ENCODE measurements around the gene CSNK2B.
A peak's percentile ranks its signal among the peaks of the same experiment; 100 is the strongest.

The CSNK2B gene

DNA sequence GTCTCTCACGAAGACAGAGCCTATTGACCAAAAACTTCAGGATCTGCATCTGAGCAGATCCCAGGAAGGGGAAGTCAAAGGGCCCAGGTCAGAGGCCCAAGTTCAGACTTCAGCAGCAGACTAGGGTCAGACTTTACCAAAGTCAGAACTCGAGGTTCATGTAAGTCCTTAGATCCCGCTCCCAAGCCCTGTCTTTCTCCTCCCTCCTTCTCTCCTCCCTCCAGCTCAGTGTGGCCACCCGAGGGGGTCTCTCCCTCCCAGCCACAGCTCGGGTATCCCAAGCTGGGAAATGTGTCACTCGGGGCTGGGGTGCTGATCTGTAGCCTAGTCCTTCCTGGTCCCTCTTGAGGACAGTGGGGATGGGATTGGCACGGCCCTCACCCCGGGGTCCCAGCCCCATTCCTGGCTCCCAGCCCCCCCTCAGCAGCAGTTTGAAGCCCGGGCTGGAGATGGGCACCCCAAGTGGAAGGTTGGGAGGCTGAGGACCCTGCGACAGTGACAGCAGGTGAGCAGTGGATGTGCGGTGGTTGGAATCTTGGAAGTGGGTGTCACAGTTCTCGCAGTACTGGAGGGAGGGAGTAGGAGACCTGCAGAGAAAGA, 3.7 kb upstream of the CSNK2B start:
- DNase-seq = no peak

GRCh38 chr6:31663126-31663960, 2.5 kb upstream of the CSNK2B start:
- no peak for DNase-seq

- peak; percentile 29 for DNase-seq
Measured at GRCh38 chr6:31663961-31664789, 1.7 kb upstream of the CSNK2B start.

GRCh38 chr6:31664790-31665500, 935 bp upstream of the CSNK2B start, which contains the start of gene GPANK1:
Gene GPANK1 (minus strand): TSS chr6:31664997. CDS start chr6:31664478, 519 bp downstream.
- DNase-seq = peak; percentile 96

GRCh38 chr6:31666337-31666965, 571 bp downstream of the CSNK2B start:
- DNase-seq = no peak

GRCh38 chr6:31669676-31670075, 3.8 kb downstream of the CSNK2B start, which contains the start of gene LY6G5B:
Gene LY6G5B (plus strand): TSS chr6:31669976. CDS start chr6:31670951, 975 bp downstream.
- DNase-seq = no peak

- no peak for DNase-seq
Measured at GRCh38 chr6:31676322-31676903, 10.5 kb downstream of the CSNK2B start.

- DNase-seq = no peak
Measured at GRCh38 chr6:31676904-31677303, 11.0 kb downstream of the CSNK2B start.

DNA sequence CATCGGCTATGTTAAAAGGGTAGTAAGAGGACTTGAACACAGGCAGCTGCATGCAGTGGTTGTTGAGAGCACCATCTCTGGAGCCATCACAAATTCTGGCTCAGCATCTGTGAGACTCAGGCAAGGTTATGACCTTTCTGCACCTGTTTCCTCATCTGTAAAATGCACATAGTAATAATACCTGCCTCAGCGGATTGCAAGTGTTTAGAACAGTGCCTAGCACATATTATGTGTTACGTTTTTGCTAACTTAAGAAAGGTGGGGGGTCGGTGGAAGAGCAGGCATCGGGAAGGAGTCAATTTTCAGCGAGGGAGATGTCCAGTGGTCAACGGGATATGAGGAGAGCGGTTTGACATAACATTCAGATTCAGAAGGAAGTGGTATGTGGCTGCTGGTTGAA, 12.1 kb downstream of the CSNK2B start:
- DNase-seq = no peak

DNA sequence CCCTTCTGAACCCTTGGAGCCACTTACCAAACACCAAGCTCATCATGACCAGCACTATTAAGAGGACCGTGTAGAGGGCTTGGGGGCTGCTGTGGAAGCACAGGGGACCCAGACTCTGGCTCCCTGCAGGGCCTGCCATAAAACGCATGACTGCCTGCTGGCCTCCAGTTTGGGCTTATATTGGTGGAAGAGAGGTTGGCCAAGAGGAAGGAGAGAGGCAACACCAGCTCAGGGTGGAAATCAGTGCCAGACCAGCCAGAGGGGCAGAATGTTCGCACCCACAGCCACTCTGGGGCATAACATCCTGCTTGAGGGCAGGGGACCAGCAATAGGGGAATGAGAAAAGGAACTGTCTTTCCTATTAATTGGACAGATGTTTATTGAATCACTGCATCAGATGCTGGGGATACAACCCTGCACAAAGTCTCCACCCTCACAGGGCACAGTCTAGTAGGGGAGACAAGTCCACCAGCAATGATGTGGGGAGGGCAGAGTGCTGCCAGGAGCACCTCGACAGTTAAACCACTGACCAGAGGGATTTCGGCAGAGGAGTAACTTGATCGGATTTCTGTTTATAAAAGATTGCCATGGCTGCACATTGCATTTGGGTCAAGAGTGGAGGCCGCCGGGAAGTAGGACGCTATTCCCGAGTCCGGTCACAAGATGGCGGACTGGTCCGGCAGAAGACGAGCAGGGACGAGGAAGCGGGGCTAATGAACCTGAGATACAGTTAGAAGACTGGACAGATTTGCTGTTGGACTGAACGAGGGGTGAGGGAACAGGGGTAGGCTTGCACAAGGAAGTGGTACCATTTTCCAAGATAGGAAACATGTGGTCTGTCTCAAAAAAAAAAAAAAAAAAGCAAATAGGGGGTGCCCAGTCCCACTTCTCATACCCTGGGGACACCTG, 14.6 kb downstream of the CSNK2B start, which contains the start of gene LY6G5C:
TSS of gene LY6G5C (minus strand) at position 842 of the 909 bp plus-strand sequence. CDS start at position 148, 694 bp downstream.
- peak; percentile 68 for DNase-seq

DNA sequence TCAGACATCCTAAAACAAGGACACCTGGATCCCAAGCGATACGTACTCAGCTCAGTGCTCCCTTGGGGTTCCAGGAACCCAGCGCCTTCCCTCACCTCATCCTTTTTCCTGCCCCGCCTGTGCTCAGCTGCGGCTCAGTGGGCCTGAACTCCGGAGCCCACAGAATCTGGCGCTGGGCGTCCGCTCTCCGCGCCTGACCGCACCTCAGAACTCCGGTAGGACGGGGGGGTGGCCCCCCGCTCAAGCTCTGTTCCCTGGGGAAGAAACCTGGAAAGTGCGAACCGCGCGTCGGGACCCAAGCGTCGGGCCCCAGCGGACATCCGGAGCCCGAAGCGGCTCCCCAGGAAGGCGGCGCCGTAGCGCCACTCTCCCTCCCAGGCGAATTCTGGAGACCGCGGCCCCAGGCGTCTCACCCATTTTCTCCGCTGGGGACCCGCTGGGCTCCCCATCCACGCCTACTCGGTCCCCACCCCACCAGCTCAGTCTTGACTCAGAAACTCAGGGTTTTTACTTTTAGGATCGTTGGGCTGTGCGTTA, 15.3 kb downstream of the CSNK2B start:
- no peak for DNase-seq

- DNase-seq = no peak
Measured at GRCh38 chr6:31683591-31683990, 17.7 kb downstream of the CSNK2B start.

DNA sequence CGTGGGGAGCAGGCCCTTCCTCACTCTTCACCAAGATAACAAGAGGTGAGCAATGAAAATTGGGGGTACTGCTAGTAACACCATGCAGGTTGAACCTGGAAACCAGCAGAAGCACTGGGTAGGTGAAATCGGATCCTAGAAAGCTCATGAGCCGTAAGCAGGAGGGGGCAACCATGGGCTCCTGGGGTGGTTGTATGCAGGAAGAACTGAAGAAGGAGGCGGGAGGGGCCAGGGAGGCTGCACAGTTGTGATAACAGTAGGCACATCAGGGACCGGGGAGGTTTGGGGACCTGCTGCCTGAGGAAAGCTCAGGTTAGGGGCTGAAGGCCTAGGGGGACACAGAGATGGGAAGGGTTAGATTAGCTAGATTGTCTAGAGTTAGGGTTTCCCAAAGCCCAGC, 20.6 kb downstream of the CSNK2B start:
- no peak for DNase-seq

GRCh38 chr6:31687321-31687720, 21.4 kb downstream of the CSNK2B start:
- DNase-seq = no peak

GRCh38 chr6:31687860-31688693, 22.2 kb downstream of the CSNK2B start:
- no peak for DNase-seq

DNA sequence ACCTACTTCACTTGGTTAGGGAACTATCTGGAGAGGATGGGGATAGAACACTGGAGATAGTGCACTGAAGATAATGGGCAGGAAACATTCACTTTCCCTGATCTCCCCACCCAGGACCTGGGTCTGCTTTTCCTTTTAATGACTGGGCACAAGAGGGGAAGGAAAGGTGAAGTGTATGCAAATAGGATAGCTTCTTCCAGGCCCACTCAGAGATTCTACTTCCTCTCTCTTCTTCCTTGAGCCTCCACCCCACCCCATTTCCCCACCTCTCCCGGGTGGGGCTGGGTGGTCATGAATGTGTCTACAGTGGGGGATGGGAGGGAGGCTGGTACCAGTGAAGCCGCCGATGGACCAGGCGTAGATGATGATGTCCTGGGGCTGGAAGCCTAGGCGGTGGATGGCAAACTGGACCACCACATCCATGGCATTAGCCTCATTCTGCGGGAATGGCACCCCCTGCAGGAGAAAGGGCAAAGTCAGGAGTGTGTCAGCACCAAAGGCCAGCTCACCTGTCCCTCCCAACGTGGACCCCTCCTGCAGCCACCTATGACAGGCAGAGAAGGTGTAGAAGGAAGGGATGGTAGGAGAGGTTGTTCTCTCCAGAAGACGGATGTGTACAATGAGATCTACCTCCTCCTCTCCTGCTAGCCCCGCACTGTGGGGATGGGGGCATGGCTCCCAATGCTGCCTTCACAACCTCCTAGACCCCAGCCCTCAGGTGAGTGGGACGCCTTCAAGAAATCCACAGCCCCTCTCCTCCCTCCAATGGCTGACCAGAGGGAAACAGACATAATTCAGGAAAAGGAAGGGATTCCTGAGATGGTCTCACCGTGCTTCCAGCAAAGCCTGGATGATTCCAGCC, 23.6 kb downstream of the CSNK2B start:
- DNase-seq = no peak

- DNase-seq = no peak
Measured at GRCh38 chr6:31690231-31691077, 24.6 kb downstream of the CSNK2B start.
